ENCODE results near the gene KCNQ1. TPM values are rescaled to one million over a fixed set of nuclear protein-coding genes. Genes with fewer than 3 reads are reported as not detected.

KCNQ1 gene
- polyA plus RNA-seq, 1 donor from 2014 or later, result not detected

GRCh38 chr11:2803186-2804091, 358.6 kb downstream of the KCNQ1 start:
- H3K9me3 ChIP-seq (ENCODE audit: low read length), result no peaks in the 10 kb centered on the region
- H3K36me3 ChIP-seq (ENCODE audit: insufficient read depth, low read length), result no peaks in the 10 kb centered on the region
- no peaks in the 10 kb centered on the region for H3K27me3 ChIP-seq (ENCODE audit: insufficient read depth, low read depth, low read length)
- H3F3A ChIP-seq (ENCODE audit: insufficient read depth, low read length, poor library complexity, severe bottlenecking), result no peaks in the 10 kb centered on the region
- no peak overlapping the region for H3K27ac ChIP-seq (ENCODE audit: low read length)
- H3K9ac ChIP-seq (ENCODE audit: low read length), result no peak overlapping the region
- no peak overlapping the region for H2AFZ ChIP-seq (ENCODE audit: low read depth, low read length)
- H3K4me3 ChIP-seq (ENCODE audit: low read length), result no peak overlapping the region
- H4K20me1 ChIP-seq (ENCODE audit: insufficient read depth), result no peaks in the 10 kb centered on the region
- TF ChIP-seq, protein P1, sequence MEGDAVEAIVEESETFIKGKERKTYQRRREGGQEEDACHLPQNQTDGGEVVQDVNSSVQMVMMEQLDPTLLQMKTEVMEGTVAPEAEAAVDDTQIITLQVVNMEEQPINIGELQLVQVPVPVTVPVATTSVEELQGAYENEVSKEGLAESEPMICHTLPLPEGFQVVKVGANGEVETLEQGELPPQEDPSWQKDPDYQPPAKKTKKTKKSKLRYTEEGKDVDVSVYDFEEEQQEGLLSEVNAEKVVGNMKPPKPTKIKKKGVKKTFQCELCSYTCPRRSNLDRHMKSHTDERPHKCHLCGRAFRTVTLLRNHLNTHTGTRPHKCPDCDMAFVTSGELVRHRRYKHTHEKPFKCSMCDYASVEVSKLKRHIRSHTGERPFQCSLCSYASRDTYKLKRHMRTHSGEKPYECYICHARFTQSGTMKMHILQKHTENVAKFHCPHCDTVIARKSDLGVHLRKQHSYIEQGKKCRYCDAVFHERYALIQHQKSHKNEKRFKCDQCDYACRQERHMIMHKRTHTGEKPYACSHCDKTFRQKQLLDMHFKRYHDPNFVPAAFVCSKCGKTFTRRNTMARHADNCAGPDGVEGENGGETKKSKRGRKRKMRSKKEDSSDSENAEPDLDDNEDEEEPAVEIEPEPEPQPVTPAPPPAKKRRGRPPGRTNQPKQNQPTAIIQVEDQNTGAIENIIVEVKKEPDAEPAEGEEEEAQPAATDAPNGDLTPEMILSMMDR (IDR thresholded peaks at IDR 0.05; ENCODE audit: poor library complexity, severe bottlenecking), result no peak
- TF ChIP-seq EP300 (conservative IDR thresholded peaks at IDR 0.05; ENCODE audit: poor library complexity, severe bottlenecking) (no peak), SMC3 (conservative IDR thresholded peaks at IDR 0.05; ENCODE audit: poor library complexity) (no peak), EZH2 (IDR thresholded peaks at IDR 0.05; ENCODE audit: borderline replicate concordance, insufficient read depth, low read length, poor library complexity, severe bottlenecking) (no peak), POLR2AphosphoS5 (IDR thresholded peaks at IDR 0.05) (no peak), TAF1 (IDR thresholded peaks at IDR 0.05; ENCODE audit: low read depth) (no peak), MXI1 (conservative IDR thresholded peaks at IDR 0.05; ENCODE audit: poor library complexity, severe bottlenecking) (no peak), RAD21 (conservative IDR thresholded peaks at IDR 0.05) (no peak)
- TF ChIP-seq, protein P2, sequence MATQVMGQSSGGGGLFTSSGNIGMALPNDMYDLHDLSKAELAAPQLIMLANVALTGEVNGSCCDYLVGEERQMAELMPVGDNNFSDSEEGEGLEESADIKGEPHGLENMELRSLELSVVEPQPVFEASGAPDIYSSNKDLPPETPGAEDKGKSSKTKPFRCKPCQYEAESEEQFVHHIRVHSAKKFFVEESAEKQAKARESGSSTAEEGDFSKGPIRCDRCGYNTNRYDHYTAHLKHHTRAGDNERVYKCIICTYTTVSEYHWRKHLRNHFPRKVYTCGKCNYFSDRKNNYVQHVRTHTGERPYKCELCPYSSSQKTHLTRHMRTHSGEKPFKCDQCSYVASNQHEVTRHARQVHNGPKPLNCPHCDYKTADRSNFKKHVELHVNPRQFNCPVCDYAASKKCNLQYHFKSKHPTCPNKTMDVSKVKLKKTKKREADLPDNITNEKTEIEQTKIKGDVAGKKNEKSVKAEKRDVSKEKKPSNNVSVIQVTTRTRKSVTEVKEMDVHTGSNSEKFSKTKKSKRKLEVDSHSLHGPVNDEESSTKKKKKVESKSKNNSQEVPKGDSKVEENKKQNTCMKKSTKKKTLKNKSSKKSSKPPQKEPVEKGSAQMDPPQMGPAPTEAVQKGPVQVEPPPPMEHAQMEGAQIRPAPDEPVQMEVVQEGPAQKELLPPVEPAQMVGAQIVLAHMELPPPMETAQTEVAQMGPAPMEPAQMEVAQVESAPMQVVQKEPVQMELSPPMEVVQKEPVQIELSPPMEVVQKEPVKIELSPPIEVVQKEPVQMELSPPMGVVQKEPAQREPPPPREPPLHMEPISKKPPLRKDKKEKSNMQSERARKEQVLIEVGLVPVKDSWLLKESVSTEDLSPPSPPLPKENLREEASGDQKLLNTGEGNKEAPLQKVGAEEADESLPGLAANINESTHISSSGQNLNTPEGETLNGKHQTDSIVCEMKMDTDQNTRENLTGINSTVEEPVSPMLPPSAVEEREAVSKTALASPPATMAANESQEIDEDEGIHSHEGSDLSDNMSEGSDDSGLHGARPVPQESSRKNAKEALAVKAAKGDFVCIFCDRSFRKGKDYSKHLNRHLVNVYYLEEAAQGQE (IDR thresholded peaks at IDR 0.05; ENCODE audit: borderline replicate concordance), result no peak
- H3K79me2 ChIP-seq (replicated peaks; ENCODE audit: insufficient read depth, low read length), result no peaks in the 10 kb centered on the region
- no peak overlapping the region for H3K4me2 ChIP-seq (ENCODE audit: low read length)
- no peaks in the 10 kb centered on the region for H3K9me2 ChIP-seq (ENCODE audit: insufficient read depth, low read length)

DNA sequence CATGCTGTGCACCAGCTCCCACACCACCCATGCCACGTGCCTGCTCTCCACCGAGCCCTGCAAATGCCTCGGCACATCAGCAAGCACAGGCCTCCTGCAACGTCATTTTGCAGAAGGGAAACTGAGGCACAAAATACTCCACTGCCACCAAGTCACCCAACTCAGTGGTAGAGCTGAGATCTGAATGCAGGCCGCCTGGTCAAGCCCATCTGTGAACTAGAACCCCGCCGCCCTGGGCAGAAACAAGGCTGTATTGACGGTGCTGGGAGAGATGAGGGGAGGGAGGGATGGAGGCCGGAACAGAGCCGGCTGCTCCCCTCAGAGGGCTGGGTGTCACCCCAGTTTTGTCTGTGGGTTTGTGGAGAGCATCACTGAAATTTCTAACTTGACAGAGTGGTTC, 359.4 kb downstream of the KCNQ1 start:
- no peak for TF ChIP-seq RAD21 (conservative IDR thresholded peaks at IDR 0.05)
- no peak for TF ChIP-seq SMC3 (conservative IDR thresholded peaks at IDR 0.05; ENCODE audit: poor library complexity)
- no peak for TF ChIP-seq TAF1 (IDR thresholded peaks at IDR 0.05; ENCODE audit: low read depth)
- TF ChIP-seq, protein P1 (IDR thresholded peaks at IDR 0.05; ENCODE audit: poor library complexity, severe bottlenecking), result no peak
- TF ChIP-seq MXI1 (conservative IDR thresholded peaks at IDR 0.05; ENCODE audit: poor library complexity, severe bottlenecking), result no peak
- TF ChIP-seq, protein P2 (IDR thresholded peaks at IDR 0.05; ENCODE audit: borderline replicate concordance), result no peak
- no peak for TF ChIP-seq EZH2 (IDR thresholded peaks at IDR 0.05; ENCODE audit: borderline replicate concordance, insufficient read depth, low read length, poor library complexity, severe bottlenecking)
- no peak for TF ChIP-seq POLR2AphosphoS5 (IDR thresholded peaks at IDR 0.05)
- no peak for TF ChIP-seq EP300 (conservative IDR thresholded peaks at IDR 0.05; ENCODE audit: poor library complexity, severe bottlenecking)
- no peak overlapping the region for H3K4me3 ChIP-seq (ENCODE audit: low read length)
- no peaks in the 10 kb centered on the region for H3K9me2 ChIP-seq (ENCODE audit: insufficient read depth, low read length)
- H3K27ac ChIP-seq (ENCODE audit: low read length), result no peak overlapping the region
- H3K9ac ChIP-seq (ENCODE audit: low read length), result no peak overlapping the region
- no peak overlapping the region for H2AFZ ChIP-seq (ENCODE audit: low read depth, low read length)
- no peaks in the 10 kb centered on the region for H3F3A ChIP-seq (ENCODE audit: insufficient read depth, low read length, poor library complexity, severe bottlenecking)
- H3K4me2 ChIP-seq (ENCODE audit: low read length), result no peak overlapping the region
- H3K79me2 ChIP-seq (replicated peaks; ENCODE audit: insufficient read depth, low read length), result no peaks in the 10 kb centered on the region
- H3K36me3 ChIP-seq (ENCODE audit: insufficient read depth, low read length), result no peaks in the 10 kb centered on the region
- no peaks in the 10 kb centered on the region for H3K27me3 ChIP-seq (ENCODE audit: insufficient read depth, low read depth, low read length)
- no peaks in the 10 kb centered on the region for H3K9me3 ChIP-seq (ENCODE audit: low read length)
- H4K20me1 ChIP-seq (ENCODE audit: insufficient read depth), result no peaks in the 10 kb centered on the region

Data from neural cell (in vitro differentiated cells).